NAMALWA (cell line): ENCODE measurements around the gene MSMB.
A peak's percentile ranks its signal among the peaks of the same experiment; 100 is the strongest.
"Not testable (repeated sequence)": the region's sequence is repeated elsewhere in the genome, so short reads cannot be mapped to it uniquely, and the experiment has no call there.

Experiments
- DNase-seq: peaks from one replicate; pipeline ENCODE4 v3.0.0-alpha.2; 2015; ENCODE audit warnings: low spot score

The MSMB gene

GRCh38 chr10:46006219-46006618 lies 39.9 kb downstream of the MSMB start:
- DNase-seq = no peak

GRCh38 chr10:46005383-46005782 lies 40.7 kb downstream of the MSMB start:
- no peak for DNase-seq

GRCh38 chr10:46004963-46005362 lies 41.1 kb downstream of the MSMB start:
- DNase-seq = no peak

GRCh38 chr10:46002916-46003693 lies 43.0 kb downstream of the MSMB start:
- no peak for DNase-seq

GRCh38 chr10:46002189-46002687 lies 43.8 kb downstream of the MSMB start:
- DNase-seq = not testable (repeated sequence)

GRCh38 chr10:46001187-46001756 lies 44.8 kb downstream of the MSMB start:
- DNase-seq = no peak

- no peak for DNase-seq
These were observed 45.5 kb downstream of the MSMB start for GRCh38 chr10:46000538-46000937.

GRCh38 chr10:45999955-46000354 lies 46.1 kb downstream of the MSMB start:
- not testable (repeated sequence) for DNase-seq

GRCh38 chr10:45997994-45998763 lies 47.9 kb downstream of the MSMB start:
- no peak for DNase-seq

GRCh38 chr10:45997557-45997956 lies 48.5 kb downstream of the MSMB start:
- DNase-seq = no peak

- DNase-seq = not testable (repeated sequence)
These were observed 60.5 kb downstream of the MSMB start for GRCh38 chr10:45985590-45985989.

- not testable (repeated sequence) for DNase-seq
These were observed 61.6 kb downstream of the MSMB start for GRCh38 chr10:45984473-45984872.

- peak; percentile 73 for DNase-seq
These were observed 62.4 kb downstream of the MSMB start for GRCh38 chr10:45983538-45984186.
